ENCODE measurements around the gene FANCB. TPM values are rescaled to one million over a fixed set of nuclear protein-coding genes. Genes with fewer than 3 reads are reported as not detected.

The FANCB gene
- total and polyA plus RNA-seq, 2 of the 4 experiments (the other 2 are of a cell fraction), result 2.5 to 7.7 TPM

DNA sequence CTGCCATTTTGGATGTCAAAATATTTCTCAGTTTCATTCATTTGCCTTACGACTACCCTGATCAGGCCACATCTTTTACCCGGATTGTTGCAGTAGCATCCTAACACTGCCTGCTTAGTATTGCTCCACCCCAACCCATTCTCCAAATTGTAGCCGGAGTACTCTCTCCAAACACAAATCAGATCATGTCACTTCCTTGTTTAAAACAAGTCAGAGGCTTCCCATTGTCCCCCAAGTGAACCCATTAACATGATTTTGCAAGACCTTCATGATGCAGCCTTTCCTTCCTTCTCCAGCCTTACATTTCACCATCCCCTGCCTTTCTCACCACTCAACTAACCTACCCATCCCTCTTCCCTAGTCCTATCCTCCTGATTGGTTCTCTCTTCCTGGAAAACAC lies 53.1 kb downstream of the FANCB start:
- H3K4me3 ChIP-seq (ENCODE audit: insufficient read depth, low read depth, low read length), result no peak overlapping the region
- POLR2A ChIA-PET (ENCODE audit: unreplicated experiment), result no interaction called here
- TF ChIP-seq CEBPB (IDR thresholded peaks at IDR 0.05; ENCODE audit: low read depth, low read length) (no peak), FOS (IDR thresholded peaks at IDR 0.05; ENCODE audit: low read depth, low read length) (no peak), SMC3 (IDR thresholded peaks at IDR 0.05; ENCODE audit: low read depth, low read length) (no peak), POLR2A (IDR thresholded peaks at IDR 0.05; ENCODE audit: low read depth, low read length) (no peak), RFX5 (IDR thresholded peaks at IDR 0.05; ENCODE audit: low read depth, low read length) (no peak), MAFK (IDR thresholded peaks at IDR 0.05; ENCODE audit: low read depth, low read length) (no peak), BHLHE40 (IDR thresholded peaks at IDR 0.05; ENCODE audit: low read depth, low read length) (no peak), CHD1 (IDR thresholded peaks at IDR 0.05; ENCODE audit: low read depth, low read length) (no peak)
- H2AFZ ChIP-seq (replicated peaks; ENCODE audit: low read length, poor library complexity), result no peak overlapping the region
- no peak overlapping the region for H2BK5ac ChIP-seq (ENCODE audit: low read depth, low read length, poor library complexity, severe bottlenecking)
- H4K91ac ChIP-seq (ENCODE audit: insufficient read depth, low read depth, low read length), result no peak overlapping the region
- no peak overlapping the region for H2BK120ac ChIP-seq (ENCODE audit: low read depth, low read length)
- no peak overlapping the region for H2AK9ac ChIP-seq (replicated peaks; ENCODE audit: low read depth, low read length, poor library complexity)
- no peak overlapping the region for H4K5ac ChIP-seq (ENCODE audit: low read depth, low read length)
- BruUV-seq (replicated peaks), result no TSS peak
- H3K4me2 ChIP-seq (ENCODE audit: low read depth, low read length), result no peak overlapping the region
- H3K18ac ChIP-seq (ENCODE audit: low read depth, low read length), result no peak overlapping the region
- H3K9me3 ChIP-seq (ENCODE audit: control insufficient read depth, insufficient read depth, low read length), result no peaks in the 10 kb centered on the region; the same call in 1 of the 2 replicates
- no peaks in the 10 kb centered on the region for H3K79me1 ChIP-seq (ENCODE audit: low read depth in 1 of 2, low read length in 2 of 2)
- DNase-seq (no peak), ATAC-seq (ENCODE audit: low read depth) (no peak)
- H3K4me1 ChIP-seq (ENCODE audit: control insufficient read depth, insufficient read depth, low read length), result no peaks in the 10 kb centered on the region
- intact Hi-C loops (cut with micrococcal nuclease), result no loop called here
- H3K23ac ChIP-seq (ENCODE audit: low read depth, low read length), result no peak overlapping the region
- CTCF ChIA-PET, result no interaction called here
- H2BK15ac ChIP-seq (ENCODE audit: low read depth, low read length), result no peak overlapping the region
- 85% methylated on average over 3 of the region's 3 CpGs; no CpG with 5 or more reads in 1 of the 2 experiments for WGBS, 2 experiments (ENCODE audit: extremely low coverage in 2 of 2, insufficient read length in 1 of 2)
- H3K36me3 ChIP-seq (ENCODE audit: control insufficient read depth, insufficient read depth, low read length), result no peaks in the 10 kb centered on the region
- H4K20me1 ChIP-seq (ENCODE audit: insufficient read depth, low read length), result no peaks in the 10 kb centered on the region
- H3K56ac ChIP-seq (ENCODE audit: extremely low read depth, insufficient read depth, low read length), result no peak overlapping the region
- in situ Hi-C loops (cut with MboI; ENCODE audit: low sequenced_read_pairs), result no loop called here
- H3K4ac ChIP-seq (ENCODE audit: low read depth, low read length), result no peak overlapping the region
- no peaks in the 10 kb centered on the region for H3K9me1 ChIP-seq (ENCODE audit: insufficient read depth, low read length)
- no peak overlapping the region for H3K27ac ChIP-seq (ENCODE audit: insufficient read depth, low read length)
- H3K9ac ChIP-seq (ENCODE audit: low read depth, low read length), result no peak overlapping the region
- dilution Hi-C loops (cut with HindIII; ENCODE audit: low sequenced_read_pairs, unreplicated experiment), result no loop called here
- no peaks in the 10 kb centered on the region for H3K27me3 ChIP-seq (ENCODE audit: control insufficient read depth, insufficient read depth, low read length)
- H2AK5ac ChIP-seq (ENCODE audit: low read depth, low read length), result no peak overlapping the region
- no peak overlapping the region for H4K8ac ChIP-seq (ENCODE audit: low read depth in 2 of 2, low read length in 2 of 2)
- no peak overlapping the region for H3K14ac ChIP-seq (replicated peaks; ENCODE audit: low read depth, low read length)
- no peak overlapping the region for H2BK20ac ChIP-seq (ENCODE audit: low read depth, low read length)
